ENCODE results near the gene OXSR1. TPM values are rescaled to one million over a fixed set of nuclear protein-coding genes. Genes with fewer than 3 reads are reported as not detected.
A peak's percentile ranks its signal among the peaks of the same experiment; 100 is the strongest.

Gene OXSR1
- total RNA-seq, 3 donors from 2014 or later, result 40.2 to 44.0 (median 41.9) TPM

DNA sequence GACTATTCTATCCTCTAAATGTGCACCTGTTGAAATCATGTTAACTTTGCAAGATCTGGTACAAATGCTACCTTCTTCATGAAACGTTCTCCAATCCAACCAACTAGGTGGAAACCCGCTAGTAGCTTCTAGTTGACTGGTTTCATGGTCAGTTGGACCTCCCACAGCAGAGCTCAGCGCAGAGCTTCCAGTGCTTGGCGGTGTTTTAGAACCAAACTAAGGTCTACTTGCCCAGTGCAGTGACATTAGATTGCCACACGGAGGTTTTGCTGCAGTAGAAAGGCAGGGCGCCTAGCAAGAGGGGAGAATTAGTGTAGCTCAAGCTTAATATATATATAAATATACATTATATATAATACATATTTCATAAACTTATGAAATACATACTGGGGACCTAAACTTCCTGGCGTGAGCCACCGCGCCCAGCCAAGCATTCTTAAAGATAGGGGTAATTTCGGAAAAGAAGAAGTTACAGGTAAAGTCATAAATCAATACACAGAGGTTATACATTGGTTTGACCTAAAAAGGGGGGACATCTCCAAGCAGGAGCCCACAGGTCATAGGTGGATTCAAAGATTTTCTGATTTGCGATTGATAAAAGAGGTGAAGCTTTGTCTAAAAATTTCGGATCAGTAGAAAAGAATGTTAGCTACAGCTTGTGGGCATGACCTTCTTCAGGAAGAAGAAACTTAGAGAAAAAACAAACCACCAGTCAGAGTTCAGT is 2.1 kb upstream of the OXSR1 start:
- ATAC-seq (no peak), DNase-seq (no peak)
- Histone ChIP-seq H3K9me3 (no peaks in the 10 kb centered on the region), H3K4me1 (ENCODE audit: low read depth) (peaks cover 9% of the 10 kb centered on the region), H3K4me3 (no peak overlapping the region), H3K36me3 (ENCODE audit: low read depth) (no peaks in the 10 kb centered on the region)
- intact Hi-C loops (cut with DNase I, micrococcal nuclease), result no loop called here
- TF ChIP-seq, protein P1, sequence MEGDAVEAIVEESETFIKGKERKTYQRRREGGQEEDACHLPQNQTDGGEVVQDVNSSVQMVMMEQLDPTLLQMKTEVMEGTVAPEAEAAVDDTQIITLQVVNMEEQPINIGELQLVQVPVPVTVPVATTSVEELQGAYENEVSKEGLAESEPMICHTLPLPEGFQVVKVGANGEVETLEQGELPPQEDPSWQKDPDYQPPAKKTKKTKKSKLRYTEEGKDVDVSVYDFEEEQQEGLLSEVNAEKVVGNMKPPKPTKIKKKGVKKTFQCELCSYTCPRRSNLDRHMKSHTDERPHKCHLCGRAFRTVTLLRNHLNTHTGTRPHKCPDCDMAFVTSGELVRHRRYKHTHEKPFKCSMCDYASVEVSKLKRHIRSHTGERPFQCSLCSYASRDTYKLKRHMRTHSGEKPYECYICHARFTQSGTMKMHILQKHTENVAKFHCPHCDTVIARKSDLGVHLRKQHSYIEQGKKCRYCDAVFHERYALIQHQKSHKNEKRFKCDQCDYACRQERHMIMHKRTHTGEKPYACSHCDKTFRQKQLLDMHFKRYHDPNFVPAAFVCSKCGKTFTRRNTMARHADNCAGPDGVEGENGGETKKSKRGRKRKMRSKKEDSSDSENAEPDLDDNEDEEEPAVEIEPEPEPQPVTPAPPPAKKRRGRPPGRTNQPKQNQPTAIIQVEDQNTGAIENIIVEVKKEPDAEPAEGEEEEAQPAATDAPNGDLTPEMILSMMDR (IDR thresholded peaks at IDR 0.05), result no peak

DNA sequence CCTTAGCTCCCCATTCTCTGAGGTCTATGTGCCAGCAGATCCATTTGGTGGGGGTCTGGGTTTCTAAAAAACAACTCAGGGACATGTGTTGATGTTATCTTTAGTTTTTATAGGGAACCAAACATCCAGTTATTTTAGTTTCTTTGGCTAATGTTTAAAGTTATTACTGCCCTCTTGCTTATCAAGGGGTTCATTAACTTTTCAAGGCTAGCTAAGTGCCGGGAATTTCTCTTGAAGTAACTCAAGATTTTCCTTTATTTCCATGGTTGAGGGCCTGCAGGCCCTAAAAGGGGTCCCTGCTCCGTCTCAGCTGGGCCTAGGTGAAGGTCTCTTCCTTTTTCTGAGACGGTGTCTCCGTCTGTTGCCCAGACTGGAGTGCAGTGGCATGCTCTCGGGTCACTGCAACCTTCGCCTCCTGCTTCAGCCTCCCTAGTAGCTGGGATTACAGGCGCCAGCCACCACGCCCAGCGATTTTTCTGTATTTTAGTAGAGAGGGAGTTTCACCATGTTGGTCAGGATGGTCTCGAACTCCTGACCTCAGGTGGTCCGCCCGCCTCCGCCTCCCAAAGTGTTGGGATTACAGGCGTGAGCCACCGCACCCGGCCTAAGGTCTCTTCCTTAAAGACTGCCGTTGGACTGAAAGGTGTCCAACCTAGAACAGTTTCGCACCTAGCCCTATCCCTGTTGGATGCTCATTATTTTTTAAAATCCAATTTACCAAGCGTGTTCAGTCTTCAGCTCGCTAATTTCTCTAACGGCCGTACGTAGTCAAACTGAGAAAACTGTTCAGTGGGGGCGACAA is 1.3 kb upstream of the OXSR1 start:
- TF ChIP-seq, protein P1 (IDR thresholded peaks at IDR 0.05), result no peak
- no peaks in the 10 kb centered on the region for H3K36me3 ChIP-seq (ENCODE audit: low read depth)
- ATAC-seq (no peak), DNase-seq (peak; percentile 59 to 70 (median 66))
- H3K4me1 ChIP-seq (ENCODE audit: low read depth), result peaks cover 9% of the 10 kb centered on the region
- intact Hi-C loops (cut with DNase I, micrococcal nuclease), result no loop called here
- peak overlapping the region; percentile 84 for H3K4me3 ChIP-seq
- H3K9me3 ChIP-seq, result no peaks in the 10 kb centered on the region

DNA sequence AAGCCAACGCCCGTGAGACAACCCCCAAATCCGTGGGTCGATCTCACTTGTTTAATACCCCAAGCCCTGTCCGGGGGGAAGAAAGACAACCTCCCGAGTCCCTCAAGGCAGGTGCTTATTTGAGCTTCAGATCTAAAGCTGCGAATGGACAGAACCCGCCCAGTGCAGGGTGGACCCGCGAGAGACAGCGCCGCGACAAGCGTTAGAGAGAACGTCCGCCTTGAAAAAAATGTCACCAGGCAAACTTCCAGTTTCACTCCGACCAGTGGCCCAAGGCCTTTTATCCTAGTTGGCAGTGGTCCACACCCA is 740 bp upstream of the OXSR1 start:
- H3K9me3 ChIP-seq, result no peaks in the 10 kb centered on the region
- H3K4me1 ChIP-seq (ENCODE audit: low read depth), result peaks cover 9% of the 10 kb centered on the region
- DNase-seq, result no peak
- TF ChIP-seq, protein P1 (IDR thresholded peaks at IDR 0.05), result no peak
- peak overlapping the region; percentile 84 for H3K4me3 ChIP-seq
- no peak for ATAC-seq
- intact Hi-C loops (cut with DNase I, micrococcal nuclease), result no loop called here
- H3K36me3 ChIP-seq (ENCODE audit: low read depth), result no peaks in the 10 kb centered on the region

DNA sequence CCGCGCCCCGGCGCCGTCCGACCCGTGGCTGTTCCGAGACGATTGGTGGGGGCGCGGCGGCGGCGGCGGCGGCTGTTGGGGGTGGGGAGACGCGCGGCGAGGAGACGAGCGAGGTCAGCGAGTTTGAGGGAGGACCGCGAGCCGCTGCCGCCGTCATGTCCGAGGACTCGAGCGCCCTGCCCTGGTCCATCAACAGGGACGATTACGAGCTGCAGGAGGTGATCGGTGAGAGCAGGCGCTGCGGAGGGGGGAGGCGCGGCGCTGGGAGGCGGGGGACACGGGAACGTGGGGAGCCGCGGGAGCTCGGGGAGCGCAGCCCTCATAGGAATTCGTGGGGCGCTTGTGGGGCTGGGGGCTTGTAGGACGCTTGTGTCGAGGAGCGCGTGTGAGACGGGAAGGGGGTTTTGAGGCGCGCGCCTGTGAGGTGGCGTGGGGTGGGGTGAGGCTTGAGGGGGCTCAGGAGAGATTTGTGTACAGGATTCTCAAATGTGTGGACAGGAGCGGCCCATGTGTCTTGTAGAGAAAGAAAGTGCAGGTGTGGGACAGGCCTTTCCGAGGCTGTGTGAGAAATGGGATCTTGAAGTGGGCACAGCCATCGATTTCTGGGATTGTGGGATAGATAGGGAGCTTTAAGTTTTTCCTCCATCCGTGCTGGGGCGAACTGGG is 518 bp downstream of the OXSR1 start:
- TF ChIP-seq, protein P1 (IDR thresholded peaks at IDR 0.05), result no peak
- DNase-seq, result peak; percentile 73 to 88 (median 84)
- no peaks in the 10 kb centered on the region for H3K36me3 ChIP-seq (ENCODE audit: low read depth)
- H3K4me1 ChIP-seq (ENCODE audit: low read depth), result peaks cover 9% of the 10 kb centered on the region
- H3K4me3 ChIP-seq, result peak overlapping the region; percentile 84
- no peaks in the 10 kb centered on the region for H3K9me3 ChIP-seq
- peak; percentile 45 for ATAC-seq
- intact Hi-C loops (cut with DNase I, micrococcal nuclease), result no loop called here

DNA sequence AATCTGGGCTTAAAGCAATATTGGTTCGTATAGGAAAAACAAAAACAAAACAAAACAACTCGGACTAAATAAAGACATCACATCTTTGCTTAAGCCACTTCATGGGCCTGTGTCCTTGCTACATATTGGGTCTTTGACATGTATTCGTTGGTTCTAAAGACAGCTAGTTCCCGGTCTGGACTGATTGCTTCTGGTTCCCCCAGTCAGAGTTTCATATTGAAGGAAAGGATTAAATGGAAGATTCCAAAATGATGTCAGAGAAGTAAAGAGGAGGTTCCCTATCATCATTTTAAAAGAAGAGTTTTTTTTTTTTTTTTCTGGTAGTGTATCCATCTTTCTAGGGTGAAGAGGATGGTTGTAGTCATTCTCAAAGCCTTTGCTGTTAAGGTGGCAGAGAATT is 2.3 kb downstream of the OXSR1 start:
- Histone ChIP-seq H3K4me1 (ENCODE audit: low read depth) (peaks cover 9% of the 10 kb centered on the region), H3K9me3 (no peaks in the 10 kb centered on the region), H3K36me3 (ENCODE audit: low read depth) (no peaks in the 10 kb centered on the region), H3K4me3 (no peak overlapping the region)
- ATAC-seq (no peak), DNase-seq (no peak)
- TF ChIP-seq, protein P1 (IDR thresholded peaks at IDR 0.05), result no peak
- intact Hi-C loops (cut with DNase I, micrococcal nuclease), result no loop called here
